K562 (cell line): Measurements from ENCODE around the gene APOC1. TPM values are rescaled to one million over a fixed set of nuclear protein-coding genes. Genes with fewer than 3 reads are reported as not detected.

ENCODE experiments used
- AFF1 ChIP-seq, 2 experiments: fragments of 450-650 bp; IDR thresholded peaks; 2 replicates each; pipeline ENCODE4 v1.6.1; 2018; ENCODE audit warnings: mild to moderate bottlenecking in 2 of 2, low read depth in 1 of 2; ENCODE audit not compliant: partially characterized antibody in 2 of 2
- CEBPG ChIP-seq, 3 experiments: fragments of 200-800 bp in 1 of 3; sonication (Bioruptor generic) in 1 of 3; sonication (generic) in 1 of 3; formaldehyde crosslinking in 1 of 3; IDR thresholded peaks in 2 of 3; conservative IDR thresholded peaks in 1 of 3; 2 replicates each; pipeline versions ENCODE4 v1.6.1 to v1.8.0; 2016 to 2022; ENCODE audit warnings: missing compliant biosample characterization in 2 of 3, missing genetic modification characterization in 2 of 3, mild to moderate bottlenecking in 1 of 3, missing genetic modification reagents in 1 of 3
- CREM ChIP-seq: IDR thresholded peaks from 2 replicates; pipeline ENCODE4 v1.6.1; 2014; ENCODE audit warnings: antibody characterized with exemption, low read depth
- FOXJ2 ChIP-seq: fragments of 200-800 bp; sonication (Bioruptor generic); IDR thresholded peaks from 2 replicates; pipeline ENCODE4 v1.6.1; 2016; ENCODE audit warnings: missing genetic modification characterization, missing compliant biosample characterization
- FUS ChIP-seq: fragments of 200-400 bp; formaldehyde crosslinking; optimal IDR thresholded peaks from 2 replicates; pipeline ENCODE3; 2017; ENCODE audit warnings: low read depth, low read length
- HMGXB4 ChIP-seq: sonication (generic); formaldehyde crosslinking; IDR thresholded peaks from 2 replicates; pipeline ENCODE4 v1.8.1; 2023; ENCODE audit warnings: mild to moderate bottlenecking, missing genetic modification reagents
- KAT2B ChIP-seq: IDR thresholded peaks from one replicate; pipeline ENCODE4 v1.6.1; 2012; ENCODE audit warnings: low read depth, mild to moderate bottlenecking, control low read depth, inconsistent platforms, low read length, moderate library complexity
- MEF2D ChIP-seq: conservative IDR thresholded peaks from 2 replicates; pipeline ENCODE4 v1.6.1; 2016; ENCODE audit warnings: low read depth, missing genetic modification characterization, missing compliant biosample characterization
- NUFIP1 ChIP-seq: fragments of 450-650 bp; IDR thresholded peaks from 2 replicates; pipeline ENCODE4 v1.6.1; 2018; ENCODE audit not compliant: partially characterized antibody
- SIN3A ChIP-seq, 2 experiments: fragments of 150-350 bp in 1 of 2; IDR thresholded peaks; 2 replicates each; pipeline ENCODE4 v1.6.1; 2011 to 2016; ENCODE audit warnings: borderline replicate concordance in 2 of 2, low read depth in 2 of 2, low read length in 2 of 2, mild to moderate bottlenecking in 2 of 2, moderate library complexity in 2 of 2; ENCODE audit not compliant: control insufficient read depth in 1 of 2
- SIX5 ChIP-seq, 2 experiments: IDR thresholded peaks; 2 replicates each; pipeline ENCODE4 v1.6.1; 2011; ENCODE audit warnings: low read length in 2 of 2, borderline replicate concordance in 1 of 2, low read depth in 1 of 2, mild to moderate bottlenecking in 1 of 2, moderate library complexity in 1 of 2; ENCODE audit not compliant: insufficient read depth in 1 of 2
- SP2 ChIP-seq: IDR thresholded peaks from 2 replicates; pipeline ENCODE4 v1.6.1; 2011; ENCODE audit warnings: mild to moderate bottlenecking, low read depth, low read length, moderate library complexity; ENCODE audit not compliant: poor library complexity, severe bottlenecking; ENCODE audit errors: extremely low read depth
- TSHZ1 ChIP-seq: fragments of 250-450 bp; sonication (Bioruptor Pico); IDR thresholded peaks from 2 replicates; pipeline ENCODE4 v1.4.0; 2020; ENCODE audit warnings: mild to moderate bottlenecking, moderate library complexity
- XRCC4 ChIP-seq: IDR thresholded peaks from one replicate; pipeline ENCODE4 v1.6.1; 2011; ENCODE audit not compliant: insufficient read depth, insufficient read length; ENCODE audit errors: extremely low read depth
- YBX1 ChIP-seq: fragments of 450-650 bp; IDR thresholded peaks from 2 replicates; pipeline ENCODE4 v1.7.1; 2016; ENCODE audit warnings: mild to moderate bottlenecking
- ZFX ChIP-seq: sonication (generic); formaldehyde crosslinking; IDR thresholded peaks from 2 replicates; pipeline ENCODE4 v1.8.0; 2022; ENCODE audit warnings: mild to moderate bottlenecking, missing genetic modification reagents, moderate library complexity
- polyA plus RNA-seq, 8 experiments: library from polyadenylated mRNA; depleted of rRNA in 4 of 8; stranded (reverse) in 5 of 8; unstranded in 3 of 8; fragments of >200 nt; fragmentation: Nextera tagmentation in 2 of 8; fragmentation: Illumina TruSeq in 1 of 8; extraction: Ambion mirVana in 2 of 8; extraction: Trizol in 1 of 8; gene quantifications; 2 replicates each; pipeline versions ENCODE4 v1.2.1 to v1.2.3, GENCODE V29; 2011 to 2014; ENCODE audit warnings: inconsistent platforms in 1 of 8, missing spikeins in 1 of 8
- total RNA-seq, 7 experiments: library from RNA; depleted of rRNA in 6 of 7; stranded (reverse); fragments of >200 nt in 6 of 7; fragmentation: Illumina TruSeq in 2 of 7; extraction: Trizol in 2 of 7; gene quantifications; 2 replicates each; pipeline versions ENCODE4 v1.2.1 to v1.2.3, GENCODE V29; 2011 to 2021; ENCODE audit warnings: low replicate concordance in 1 of 7

The APOC1 gene
- total and polyA plus RNA-seq, 9 of the 15 experiments (the other 6 are each of a cell fraction or from before 2014, with no cell fraction given): 115 to 408 (median 220) TPM

DNA sequence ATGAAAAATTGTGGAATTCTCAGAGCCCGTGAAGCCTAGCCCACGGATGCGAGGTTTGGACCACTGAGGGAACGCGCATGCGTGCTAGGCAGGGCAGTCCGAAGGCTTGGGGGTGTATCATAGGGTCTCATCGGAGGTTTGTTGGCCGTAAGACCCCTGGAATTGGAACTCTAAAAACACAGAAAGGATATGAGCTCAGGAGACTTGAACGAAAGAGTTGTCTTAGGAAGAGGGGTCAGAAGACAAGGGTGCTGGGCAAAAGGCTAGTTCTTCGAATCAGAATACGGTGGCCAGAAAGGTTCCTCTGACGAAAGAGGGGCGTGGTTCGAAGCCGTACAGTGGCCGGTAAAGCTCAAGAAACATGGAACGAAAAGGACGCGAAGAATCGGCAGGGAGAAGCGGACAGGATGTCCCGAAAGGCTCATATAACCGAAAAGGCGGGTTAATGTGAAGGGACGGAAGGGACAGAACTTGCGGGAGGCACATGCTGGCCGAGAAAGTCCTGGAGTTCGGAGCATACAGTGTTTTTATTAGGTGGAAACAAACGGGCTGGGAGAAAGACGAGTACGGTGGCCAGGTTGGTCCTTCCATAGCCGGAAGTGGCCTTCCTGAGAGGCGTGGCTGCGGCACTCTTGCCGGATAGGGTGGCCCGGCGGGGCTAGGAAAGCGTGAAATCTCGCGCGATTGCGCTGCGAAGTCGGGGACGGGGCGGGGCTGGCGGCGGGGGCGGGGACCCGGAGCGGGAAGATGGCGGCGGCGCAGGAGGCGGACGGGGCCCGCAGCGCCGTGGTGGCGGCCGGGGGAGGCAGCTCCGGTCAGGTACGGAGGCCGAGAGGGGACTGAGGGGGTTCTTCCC is 40.5 kb downstream of the APOC1 start, which contains the start of gene CLPTM1 (continued):
- peak; percentile 63 to 91; a peak in 2 of 4 replicates for TF ChIP-seq SIN3A (IDR thresholded peaks at IDR 0.05; ENCODE audit: borderline replicate concordance in 2 of 2, control insufficient read depth in 1 of 2, low read depth in 2 of 2, low read length in 2 of 2)
- TF ChIP-seq MEF2D (tag): 0 out of 2 replicates have a peak, but pooled peaks have one; percentile 35
- no peak for TF ChIP-seq SIX5 (IDR thresholded peaks at IDR 0.05; ENCODE audit: borderline replicate concordance in 1 of 2, insufficient read depth in 1 of 2, low read depth in 1 of 2, low read length in 2 of 2)
- TF ChIP-seq FOXJ2 (tag): no peak
- no peak for TF ChIP-seq FUS
- no peak for TF ChIP-seq NUFIP1
- no peak for TF ChIP-seq XRCC4
- no peak for TF ChIP-seq ZFX
- TF ChIP-seq KAT2B: no peak
- TF ChIP-seq SP2: no peak
- no peak for TF ChIP-seq HMGXB4 (CRISPR knock-in tag)
- TF ChIP-seq YBX1: no peak
- no peak for TF ChIP-seq TSHZ1 (CRISPR knock-in tag)
- no peak; the same call in 1 of the 2 replicates for TF ChIP-seq CEBPG (CRISPR knock-in tag; IDR thresholded peaks at IDR 0.05)
- no peak for TF ChIP-seq CEBPG (tag; conservative IDR thresholded peaks at IDR 0.05 in 1 of 2, IDR thresholded peaks at IDR 0.05 in 1 of 2)
- TF ChIP-seq CREM: peak; percentile 81
- TF ChIP-seq AFF1 (IDR thresholded peaks at IDR 0.05; ENCODE audit: low read depth in 1 of 2, partially characterized antibody in 2 of 2): peak; percentile 90 to 93
